Inflammatory macrophage treated with lipopolysaccharide for 1 hour (primary cell): ENCODE results near the gene CMSS1.

Experiments
- DNase-seq, 2 donors: peaks; one replicate each; pipeline ENCODE4 v3.0.0-alpha.2; 2020 to 2022

Gene CMSS1

DNA sequence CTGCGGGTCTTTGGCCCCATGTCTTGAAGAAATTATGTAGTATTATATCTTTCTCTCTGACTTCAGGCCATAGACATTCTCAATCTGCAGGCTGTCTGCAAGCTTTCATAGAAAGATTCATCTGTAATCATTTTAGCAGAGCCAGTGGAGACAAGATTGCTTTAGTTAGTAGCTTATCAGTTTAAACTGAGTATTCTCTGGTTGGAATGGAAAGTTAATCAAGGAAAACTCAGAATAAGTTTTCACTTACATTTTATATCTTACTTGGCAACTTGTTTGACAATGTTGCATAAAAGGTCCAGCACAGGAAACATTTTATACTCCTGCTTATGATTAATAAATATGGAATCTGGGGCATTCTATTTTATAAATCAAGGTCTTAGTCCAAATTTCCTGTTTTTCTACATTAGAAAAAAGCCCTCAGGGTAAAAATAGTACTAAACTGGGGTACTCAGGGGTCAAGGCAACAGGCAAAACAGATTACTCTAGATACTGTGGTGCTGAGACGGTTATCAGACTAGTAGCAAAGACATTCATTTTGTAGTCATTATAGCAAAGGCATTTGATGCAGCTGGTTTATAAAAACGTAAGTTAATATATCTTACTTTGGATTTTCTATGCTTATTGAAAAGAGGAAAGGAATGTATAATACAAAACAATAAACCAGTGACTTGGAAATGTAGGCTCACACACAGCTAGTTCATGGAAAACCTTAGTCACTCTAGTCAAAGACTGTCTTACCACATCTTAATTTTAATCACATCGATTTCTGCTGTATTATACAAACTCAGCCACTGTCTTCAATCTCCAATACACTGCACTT lies 341.9 kb downstream of the CMSS1 start:
- DNase-seq = no peak

DNA sequence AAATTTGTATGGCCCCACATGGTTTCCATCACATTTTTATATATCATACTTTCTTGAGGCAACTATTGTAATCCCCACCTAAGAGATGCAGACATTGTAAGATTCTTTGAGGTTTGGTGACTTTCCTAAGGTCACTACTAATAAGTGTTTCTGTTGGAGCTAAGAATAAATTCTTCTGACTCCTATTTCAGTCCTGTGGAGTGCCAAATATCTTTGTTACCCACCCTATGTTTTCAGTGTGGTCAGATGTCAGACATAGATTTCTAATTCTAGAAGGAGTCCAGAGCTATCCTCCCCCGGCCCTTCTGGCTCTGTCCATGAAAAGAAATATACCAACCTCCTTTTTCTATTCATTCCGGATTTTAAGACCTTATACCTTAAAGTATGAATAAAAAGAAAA lies 342.9 kb downstream of the CMSS1 start:
- DNase-seq = no peak

DNA sequence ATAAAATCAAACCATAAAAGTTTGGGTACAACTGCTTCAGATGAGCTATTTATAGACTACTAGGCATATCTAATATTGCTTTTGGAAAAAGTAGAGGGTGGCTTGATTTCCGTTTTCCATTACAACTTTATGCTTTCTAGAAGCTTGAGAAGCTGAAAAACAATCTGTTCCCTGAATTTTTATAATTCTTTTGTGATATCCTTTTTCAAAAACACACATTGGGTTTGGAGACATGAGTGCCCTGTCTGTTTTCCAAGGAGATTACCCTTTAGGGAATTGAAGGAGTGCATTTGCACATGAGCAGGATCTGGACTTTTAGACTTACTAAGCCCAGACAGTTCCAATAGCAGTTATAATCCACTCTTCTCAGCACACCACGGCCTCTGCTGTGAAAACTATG lies 346.1 kb downstream of the CMSS1 start:
- no peak for DNase-seq

DNA sequence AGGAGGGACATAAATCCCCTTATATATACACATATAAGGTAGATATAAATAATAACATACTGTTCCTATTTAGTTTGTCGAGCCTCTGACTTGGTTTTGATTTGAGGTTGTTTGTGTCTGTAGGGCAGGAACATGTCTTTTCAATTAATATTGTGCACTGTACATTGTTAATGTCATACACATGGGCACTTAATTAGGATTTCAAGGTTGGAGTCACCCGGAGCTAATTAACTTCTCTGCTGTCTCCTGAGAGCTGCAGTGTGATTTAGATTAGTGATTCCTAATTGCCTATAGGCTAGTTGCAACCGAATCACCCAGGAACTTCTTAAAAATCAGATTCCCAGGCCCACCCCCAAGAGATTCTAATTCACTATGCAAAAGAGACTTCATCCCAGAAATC lies 347.1 kb downstream of the CMSS1 start:
- DNase-seq = no peak

DNA sequence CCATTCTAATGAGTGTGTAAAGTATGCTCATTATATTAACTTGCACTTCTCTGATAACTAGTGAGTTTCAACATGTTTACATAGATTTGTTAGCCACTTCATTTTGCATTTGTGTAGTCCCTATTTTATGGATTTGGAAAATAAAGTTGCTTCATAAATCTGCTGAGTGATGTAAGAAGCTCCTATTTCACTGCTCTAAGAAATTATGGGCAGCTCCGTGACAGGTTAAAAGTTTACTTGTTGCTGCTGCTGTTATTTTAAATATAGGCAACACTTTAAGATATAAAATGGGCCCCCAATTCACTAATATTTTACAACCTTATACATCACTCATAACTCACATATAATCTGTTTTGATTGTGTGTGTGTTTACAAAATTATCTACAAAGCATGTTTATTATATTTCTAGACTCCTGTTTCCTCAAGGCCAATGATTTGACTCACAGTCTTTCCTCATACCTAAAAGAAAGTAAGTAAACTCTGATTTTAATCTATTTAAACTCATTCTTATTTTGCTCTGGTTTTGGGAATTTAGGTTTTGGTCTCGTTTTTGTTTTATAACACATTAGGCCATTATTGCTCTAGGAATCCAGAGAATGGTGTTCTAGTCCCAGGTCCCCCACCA lies 348.4 kb downstream of the CMSS1 start:
- DNase-seq = no peak

DNA sequence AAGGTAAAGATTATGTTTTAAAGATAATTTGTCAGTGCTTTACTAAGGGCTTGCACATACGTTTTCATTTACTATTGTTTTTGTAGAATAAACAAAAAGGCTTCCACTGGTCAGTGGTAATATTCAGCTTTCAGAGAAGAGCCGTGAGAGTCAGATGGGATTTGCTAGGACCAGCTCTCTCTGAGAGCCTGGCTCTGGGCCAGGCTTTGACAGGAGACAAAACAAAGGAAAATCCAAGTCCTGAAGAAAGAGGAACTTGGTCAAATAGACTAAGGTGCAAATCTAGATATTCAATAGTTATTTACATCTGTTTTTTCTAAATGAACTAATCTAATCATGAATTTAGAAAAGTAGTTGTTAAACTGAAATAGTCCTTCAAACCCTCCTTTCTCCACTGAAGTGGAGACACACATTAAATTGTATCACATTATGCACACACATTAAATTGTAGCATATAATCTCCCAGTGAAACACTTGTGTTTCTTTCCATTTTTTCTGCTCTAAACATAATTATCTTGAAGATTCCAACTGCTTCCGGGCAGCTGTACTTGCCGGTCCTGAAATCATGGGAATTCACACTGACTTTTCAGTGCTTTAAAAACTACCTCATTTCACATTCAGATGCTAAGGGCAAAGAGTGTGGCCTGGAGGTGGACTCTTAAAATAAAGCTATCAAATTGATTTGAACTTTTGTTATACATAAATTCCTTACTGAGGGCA lies 351.7 kb downstream of the CMSS1 start:
- DNase-seq = no peak

DNA sequence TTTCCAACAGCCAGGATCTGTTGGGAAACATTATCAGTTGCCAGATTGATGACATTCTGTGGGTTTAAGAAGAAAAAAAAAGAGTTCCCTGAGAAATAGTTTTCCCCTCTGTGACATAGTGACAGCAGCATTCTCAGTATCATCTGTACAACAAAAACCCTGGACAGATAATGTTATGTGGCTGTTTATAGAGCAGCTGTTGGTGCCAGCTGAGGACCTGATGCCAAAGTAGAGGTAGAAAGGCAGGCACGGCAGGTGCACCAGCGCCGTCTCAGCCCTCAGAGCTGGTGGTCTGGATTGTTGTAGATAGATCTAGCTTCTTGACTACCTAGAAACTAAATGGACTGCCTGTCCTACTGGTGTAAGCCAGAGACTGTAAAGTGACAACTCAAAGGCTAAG lies 352.8 kb downstream of the CMSS1 start:
- DNase-seq = no peak

DNA sequence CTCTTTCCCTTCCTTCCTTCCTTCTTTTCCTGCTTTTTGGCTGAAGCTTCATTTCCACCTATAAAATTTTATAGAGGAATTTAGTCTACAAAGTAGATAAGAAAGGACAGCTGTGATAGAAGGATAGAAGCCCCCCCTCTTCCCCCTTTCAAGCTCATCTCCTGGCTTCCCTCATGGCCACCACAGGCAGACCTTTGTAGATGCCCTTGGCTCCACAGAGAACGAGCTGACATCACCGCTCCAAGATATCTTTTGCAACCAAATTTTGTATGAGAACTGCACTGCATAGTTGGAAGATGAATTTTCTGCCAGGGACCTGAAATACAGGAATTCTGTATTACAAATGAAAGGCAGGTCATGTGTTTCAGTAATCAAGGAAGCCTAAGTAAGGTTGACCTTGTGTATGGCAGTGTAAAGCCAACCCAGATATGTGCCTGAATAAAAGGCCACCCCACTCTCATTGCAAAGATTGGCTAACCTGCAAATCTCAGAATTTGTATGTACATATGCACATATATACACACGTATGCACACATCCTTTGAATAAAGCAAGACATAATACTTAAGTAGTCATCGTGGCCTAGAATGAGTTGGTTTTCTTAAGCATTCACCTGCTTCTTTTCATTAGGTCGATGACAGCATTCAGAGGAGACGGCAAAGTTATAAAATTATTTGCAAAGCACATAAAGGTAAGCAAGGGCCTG lies 353.7 kb downstream of the CMSS1 start:
- no peak for DNase-seq

DNA sequence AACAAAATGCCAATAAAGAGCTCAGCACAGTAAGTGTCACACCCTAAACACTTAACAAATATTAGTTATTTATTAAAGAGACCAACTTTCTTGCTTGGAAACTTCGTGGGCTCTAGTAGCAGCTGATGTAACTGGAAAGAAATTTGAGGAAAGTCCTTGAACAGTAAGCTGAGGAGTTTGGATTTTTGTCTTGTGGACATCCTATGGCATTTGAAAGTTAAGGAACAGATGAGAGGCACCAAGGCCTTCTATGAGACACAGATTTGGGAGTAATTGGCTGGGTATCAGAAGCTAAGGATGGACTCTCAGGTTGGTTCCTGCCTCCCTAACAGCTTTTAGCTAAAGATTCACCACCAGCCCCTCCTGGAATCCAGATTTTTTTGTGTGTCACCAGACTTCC lies 356.3 kb downstream of the CMSS1 start:
- DNase-seq = no peak

DNA sequence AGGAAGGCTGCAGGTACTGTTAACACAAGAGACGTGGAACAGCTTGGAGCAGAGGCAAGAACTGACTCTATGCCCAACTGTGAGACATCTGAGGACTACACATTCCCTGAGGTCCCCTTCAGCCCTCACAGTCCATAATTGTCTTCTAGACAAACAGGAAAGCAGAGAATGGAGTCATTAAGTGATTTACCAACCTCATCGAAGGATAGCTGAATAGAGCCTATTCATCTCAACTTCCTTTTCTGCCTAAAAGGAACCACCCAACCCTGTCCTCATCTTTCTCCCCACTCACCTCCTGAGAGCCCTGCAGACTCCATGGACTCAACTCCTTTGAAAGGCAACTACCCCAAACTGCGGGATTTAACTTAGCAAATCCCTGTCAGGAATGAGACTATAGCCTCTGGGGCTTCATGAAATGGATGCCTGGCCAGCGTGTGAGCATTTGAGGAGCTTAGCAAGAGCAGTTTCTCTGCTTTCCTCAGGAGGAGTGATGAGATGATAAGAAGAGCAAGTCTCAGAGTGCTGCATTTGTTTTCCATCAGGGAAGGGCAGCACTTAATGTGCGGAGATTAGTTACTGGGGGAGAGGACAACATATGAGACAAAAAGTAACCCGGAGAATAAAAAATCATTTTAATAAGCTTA lies 358.1 kb downstream of the CMSS1 start:
- no peak for DNase-seq

DNA sequence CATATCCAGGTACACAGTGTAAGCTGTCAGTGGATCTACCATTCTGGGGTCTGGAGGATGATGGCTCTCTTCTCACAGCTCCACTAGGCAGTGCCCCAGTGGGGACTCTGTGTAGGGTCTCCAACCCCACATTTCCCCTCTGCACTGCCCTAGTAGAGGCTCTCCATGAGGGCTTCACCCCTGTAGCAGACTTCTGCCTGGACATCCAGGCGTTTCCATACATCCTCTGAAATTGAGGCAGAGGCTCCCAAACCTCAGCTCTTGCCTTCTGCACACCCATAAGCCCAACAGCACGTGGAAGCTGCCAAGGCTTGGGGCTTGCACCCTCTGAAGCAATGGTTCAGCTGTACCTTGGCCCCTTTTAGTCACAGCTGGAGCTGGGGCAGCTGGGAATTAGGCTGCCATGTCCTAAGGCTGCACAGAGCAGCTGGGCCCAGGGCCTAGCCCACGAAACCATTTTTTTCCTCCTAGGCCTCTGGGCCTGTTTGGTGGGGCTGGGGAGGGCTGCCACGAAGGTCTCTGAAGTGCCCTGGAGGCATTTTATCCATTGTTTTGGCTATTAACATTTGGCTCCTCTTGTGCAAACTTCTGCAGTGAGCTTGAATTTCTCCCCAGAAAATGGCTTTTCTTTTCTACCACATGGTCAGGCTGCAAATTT lies 362.2 kb downstream of the CMSS1 start:
- no peak for DNase-seq

DNA sequence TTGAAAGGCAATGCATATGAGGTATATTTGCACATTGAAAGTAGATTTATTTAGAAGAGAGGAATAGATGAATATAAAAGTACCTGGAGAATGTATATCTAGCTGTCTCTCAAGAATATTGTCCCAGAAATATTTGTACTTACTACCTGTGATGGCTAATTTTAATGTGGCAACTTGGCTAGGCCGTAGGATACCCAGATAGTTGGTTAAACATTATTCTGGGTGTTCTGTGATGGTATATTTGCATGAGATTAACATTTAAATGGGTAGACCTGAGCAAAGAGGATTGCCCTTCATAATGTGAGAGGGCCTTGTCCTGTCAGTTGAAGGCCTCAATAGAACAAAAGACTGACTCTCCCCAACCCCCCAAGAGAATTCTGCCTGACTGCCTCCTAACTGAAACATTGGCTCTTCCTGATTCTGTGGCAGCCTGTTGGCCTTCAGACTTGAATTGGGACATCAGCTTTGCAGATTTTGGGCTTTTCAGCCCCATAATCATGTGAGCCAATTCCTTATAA lies 366.0 kb downstream of the CMSS1 start:
- no peak for DNase-seq

DNA sequence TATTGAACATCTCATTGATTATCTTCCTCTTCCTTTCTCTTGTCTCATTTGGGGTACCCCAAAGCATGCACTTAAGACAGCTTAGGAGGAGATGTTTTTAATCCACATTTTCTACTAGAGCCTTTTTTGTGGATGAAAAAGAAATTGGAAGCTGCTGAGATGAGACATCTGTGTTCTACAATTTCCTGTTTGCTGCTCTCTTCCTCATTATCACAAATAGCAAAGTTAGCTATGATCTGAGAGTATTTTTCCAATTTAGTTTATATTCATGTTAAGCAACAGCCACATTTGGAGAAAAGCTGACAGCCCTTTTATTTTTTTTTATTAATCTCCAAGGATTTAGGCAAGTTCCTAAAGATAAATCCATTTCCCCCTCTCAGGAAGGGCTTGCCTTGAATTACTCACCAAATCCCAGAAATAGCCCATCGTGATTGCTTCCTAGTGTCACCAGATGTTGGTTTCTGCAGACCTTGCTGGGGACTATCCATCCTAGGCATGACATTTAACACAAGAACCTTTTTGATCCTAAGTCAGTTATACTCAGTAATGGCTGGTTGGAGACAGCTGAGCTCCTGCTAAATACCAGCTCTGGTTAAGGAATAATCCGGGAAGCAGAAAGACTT lies 367.4 kb downstream of the CMSS1 start:
- DNase-seq = no peak

DNA sequence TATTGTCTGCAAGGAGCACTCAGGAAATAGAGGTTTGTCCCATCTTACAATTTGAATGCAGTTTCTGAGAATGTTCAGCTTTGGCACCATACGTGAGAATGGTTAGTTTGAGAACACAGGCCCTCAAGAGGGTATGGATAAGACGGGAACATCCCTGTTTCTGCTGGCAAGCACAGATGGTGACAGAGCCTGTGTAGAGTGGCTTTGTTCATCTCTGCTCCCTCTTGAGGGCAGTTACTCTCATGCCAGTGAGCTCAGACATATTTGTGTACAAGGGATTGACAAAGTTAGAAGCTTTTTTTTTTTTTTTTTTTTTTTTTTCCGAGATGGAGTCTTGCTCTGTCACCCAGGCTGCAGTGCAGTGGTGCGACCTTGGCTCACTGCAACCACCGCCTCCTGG lies 368.2 kb downstream of the CMSS1 start:
- no peak for DNase-seq

DNA sequence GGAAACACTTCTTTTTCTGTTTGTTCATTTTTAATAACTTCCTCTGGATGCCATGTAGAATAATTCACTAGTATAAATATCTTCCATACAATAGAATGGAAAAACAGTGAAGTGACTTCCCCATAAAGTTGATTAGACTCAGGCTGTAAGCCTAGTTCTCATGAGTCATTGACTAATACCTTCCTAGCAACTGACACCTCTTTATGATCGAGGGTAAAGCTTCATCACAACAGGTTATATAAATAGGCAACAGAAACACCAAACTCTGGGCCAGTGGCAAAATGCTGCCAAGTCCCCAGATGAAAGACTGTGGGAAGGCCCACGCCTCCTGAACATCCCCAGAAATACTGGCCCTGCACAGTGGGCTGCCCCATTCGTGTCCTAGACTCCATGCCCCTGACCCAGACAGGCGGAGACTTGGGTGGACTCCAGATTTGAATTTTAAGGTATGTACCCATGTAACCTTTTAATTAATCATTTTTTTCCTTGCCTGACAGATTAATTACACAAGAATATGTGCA lies 371.8 kb downstream of the CMSS1 start:
- DNase-seq = no peak

DNA sequence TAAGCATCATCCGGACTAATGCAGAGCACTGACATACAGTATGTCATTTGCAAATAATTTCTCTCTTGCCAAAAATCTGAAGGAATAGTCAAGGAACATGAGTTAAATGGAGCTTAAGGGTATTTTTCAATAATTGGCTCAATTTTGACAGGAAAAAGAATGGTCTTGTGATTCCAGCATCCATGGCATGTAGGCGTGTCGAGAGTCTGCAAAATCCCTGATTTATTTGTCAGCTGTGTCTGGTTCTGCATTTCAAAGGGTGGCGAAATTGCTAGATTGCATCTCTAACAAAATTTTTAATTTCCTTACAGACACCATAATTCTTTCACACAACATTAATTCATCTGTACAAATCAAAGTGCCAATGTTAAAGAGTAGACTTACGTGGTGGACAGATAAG lies 377.7 kb downstream of the CMSS1 start:
- peak in 1 of 2 donors; percentile 8 for DNase-seq

DNA sequence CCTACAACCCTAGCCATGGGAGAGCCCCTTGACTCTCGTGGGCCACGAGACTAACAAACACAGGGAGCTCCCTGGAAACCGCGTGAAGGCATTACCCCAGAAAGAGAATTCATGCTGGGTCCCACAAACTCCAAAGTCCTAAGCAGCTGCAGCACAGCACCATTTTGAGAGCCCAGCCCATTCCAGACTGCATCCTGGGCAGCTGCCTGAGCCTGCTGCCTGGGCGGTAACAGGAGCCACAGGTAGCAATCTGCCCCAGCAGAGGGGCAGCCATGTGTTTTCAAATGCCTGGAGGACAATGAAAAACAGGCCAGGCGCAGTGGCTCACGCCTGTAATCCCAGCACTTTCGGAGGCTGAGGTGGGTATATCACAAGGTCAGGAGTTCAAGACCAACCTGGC lies 380.2 kb downstream of the CMSS1 start:
- DNase-seq = no peak

DNA sequence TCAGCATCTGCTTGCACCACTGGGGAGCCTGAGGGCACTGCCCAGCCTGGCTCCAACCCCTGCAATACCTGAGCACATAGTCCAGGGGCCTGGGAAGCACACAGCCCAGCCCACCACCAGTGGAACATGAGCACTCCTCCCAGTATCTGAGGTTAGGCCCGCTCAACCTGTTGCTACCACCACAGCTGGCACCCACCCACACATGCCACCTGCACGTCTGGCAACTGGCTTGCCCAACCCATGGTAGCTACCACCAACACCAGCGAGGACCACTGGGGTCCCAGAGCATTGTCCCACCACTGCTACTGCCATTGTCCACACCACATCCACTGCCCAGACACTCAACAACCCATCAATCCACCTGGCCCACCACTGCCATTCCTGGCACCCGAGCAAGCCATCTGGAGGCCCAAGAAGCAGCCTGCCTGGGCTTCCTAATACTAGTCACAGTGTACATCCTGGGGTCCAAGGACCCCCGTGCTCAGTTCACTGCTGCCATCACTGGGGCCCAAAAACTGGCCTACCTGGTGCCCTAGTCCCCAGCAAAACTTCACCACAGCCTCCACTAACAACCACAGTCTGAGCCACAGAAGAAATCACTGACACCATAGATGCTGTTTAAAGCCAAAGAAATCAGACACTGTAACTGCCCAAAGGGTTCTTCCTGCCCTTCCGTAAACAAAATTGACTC lies 381.1 kb downstream of the CMSS1 start:
- no peak for DNase-seq

DNA sequence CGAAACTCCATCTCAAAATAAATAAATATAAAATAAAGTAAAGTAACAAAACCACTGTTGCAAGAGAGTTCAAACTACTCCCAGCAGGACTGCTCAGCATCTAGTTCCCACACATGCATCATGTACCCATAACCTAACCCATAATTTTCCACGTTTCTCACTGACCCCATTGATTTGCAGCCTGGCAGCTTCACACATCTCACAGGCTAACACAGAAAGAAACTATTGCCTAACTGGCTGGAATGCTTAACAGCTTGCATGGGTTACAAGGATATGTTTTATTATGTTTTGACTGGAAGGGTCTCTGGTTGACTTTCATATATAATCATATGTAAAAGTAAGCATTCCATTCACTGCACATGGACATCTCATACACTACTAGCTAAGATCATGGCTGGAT lies 387.5 kb downstream of the CMSS1 start:
- no peak for DNase-seq

DNA sequence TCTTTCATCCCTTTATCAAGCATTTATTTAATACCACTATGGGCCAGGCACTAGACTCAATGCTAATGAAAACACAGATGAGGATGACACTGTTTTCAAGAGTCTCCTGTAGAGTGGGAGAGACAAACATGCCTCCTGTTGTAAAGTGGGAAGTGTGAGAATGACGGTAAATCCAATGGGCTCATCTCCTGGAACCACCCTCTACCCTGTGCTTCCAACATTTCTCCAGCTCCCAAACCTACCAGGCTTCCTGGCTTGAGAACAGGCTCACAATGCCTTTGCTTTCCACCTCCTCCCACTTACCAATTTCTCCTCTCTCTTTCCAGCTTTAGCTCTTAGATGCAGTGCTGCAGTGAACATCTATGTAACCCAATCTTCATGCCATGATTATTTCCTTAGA lies 389.0 kb downstream of the CMSS1 start:
- no peak for DNase-seq

DNA sequence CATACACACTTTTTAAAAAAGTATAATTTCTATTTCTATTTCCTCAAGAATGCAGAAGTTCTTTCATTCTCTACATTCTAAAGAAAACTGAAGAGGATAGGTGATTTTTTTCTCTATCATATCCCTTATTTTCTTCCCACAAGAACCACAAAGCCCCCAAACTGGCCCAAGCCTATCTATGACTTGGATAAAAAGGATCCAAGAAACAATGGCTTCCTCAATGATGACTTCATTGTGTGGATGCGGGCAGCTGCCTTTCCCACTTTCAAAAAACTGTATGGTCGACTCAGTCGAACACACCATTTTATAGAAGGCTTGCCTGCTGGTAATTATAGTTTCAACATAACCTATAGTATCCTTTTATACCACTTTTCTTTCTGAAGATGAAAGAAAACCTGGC lies 390.2 kb downstream of the CMSS1 start:
- DNase-seq = no peak
